Activated naive CD4-positive, alpha-beta T cell (primary cell): ENCODE results near the gene LAMC1.
"Not testable (repeated sequence)": the region's sequence is repeated elsewhere in the genome, so short reads cannot be mapped to it uniquely, and the experiment has no call there.

Experiments used
- DNase-seq, 4 experiments: peaks; one replicate each; lab custom pipeline; 2025; lab: John Stamatoyannopoulos, UW

LAMC1 gene

DNA sequence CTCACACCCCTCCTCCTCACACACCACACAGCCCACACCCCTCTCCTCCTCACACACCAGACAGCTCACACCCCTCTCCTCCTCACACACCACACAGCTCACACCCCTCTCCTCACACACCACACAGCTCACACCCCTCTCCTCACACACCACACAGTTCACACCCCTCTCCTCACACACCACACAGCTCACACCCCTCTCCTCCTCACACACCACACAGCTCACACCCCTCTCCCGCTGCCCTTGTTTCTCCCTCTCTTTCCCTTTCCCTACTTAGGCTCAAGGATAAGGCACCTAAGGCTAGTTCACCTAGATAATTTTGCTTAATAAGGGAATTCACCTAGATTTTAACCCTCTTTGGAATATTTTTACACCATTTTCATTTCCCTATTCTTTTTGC is 126.8 kb downstream of the LAMC1 start:
- not testable (repeated sequence) for DNase-seq

GRCh38 chr1:183150445-183150844 is 127.2 kb downstream of the LAMC1 start:
- DNase-seq = no peak

DNA sequence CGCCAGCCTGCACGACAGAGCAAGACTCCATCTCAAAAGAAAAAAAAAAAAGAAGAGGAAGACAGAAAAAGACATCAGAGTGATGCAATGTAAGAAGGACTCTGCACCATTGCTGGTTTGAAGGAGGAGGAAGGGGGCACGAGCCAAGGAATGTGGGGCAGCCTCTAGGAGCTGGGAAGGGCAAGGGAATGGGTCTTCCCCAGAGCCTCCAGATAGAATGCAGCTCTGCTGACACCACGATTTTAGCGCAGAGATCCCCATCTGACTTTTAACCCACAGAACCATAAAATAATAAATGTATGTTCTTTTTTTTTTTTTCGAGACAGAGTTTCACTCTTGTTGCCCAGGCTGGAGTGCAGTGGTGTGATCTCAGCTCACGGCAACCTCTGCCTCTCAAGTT is 129.0 kb downstream of the LAMC1 start:
- no peak for DNase-seq

GRCh38 chr1:183155939-183156338 is 132.7 kb downstream of the LAMC1 start:
- DNase-seq = no peak

- DNase-seq = no peak
These were observed 136.7 kb downstream of the LAMC1 start for GRCh38 chr1:183159960-183160359.

DNA sequence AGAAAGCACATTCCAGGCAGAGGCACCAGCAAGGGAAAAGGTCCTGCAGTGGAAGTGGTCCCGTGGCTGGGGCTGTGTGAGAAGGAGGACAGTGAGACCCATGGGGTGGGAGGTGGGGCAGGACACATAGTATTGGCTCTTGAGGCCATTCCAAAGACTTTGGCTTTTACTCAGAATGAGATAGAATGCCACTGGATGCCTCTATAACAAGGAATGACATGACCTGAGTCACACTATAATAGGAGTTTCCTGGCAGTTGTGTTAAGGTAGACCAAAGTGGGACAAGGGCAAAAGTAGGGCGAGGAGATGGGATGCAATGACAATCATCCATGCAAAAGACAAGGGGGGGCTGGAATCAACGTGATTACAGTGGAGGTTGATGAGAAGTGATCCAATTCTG is 138.2 kb downstream of the LAMC1 start:
- no peak for DNase-seq

GRCh38 chr1:183163316-183163715 is 140.1 kb downstream of the LAMC1 start:
- DNase-seq = no peak

- no peak for DNase-seq
These were observed 141.1 kb downstream of the LAMC1 start for GRCh38 chr1:183164340-183164739.

GRCh38 chr1:183164963-183165362 is 141.7 kb downstream of the LAMC1 start:
- no peak for DNase-seq

DNA sequence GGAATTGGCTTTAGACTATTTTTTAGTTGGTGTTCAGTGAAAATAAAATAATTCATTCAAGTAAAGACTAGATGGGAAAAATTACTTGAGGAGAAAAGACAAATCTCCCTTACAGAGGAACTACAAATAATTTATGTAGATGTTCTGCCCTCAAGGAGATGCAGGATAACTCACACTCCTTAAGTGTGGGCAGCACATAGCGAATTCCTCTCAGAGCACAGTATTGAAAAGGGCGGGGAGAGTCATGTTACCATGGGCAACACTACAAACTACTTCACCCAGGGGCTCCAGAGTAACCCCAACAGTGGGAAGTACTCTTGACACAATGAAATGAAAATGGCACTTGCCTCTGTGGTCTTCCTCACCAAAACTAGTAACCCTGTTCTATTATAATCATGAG is 142.2 kb downstream of the LAMC1 start:
- DNase-seq = no peak

DNA sequence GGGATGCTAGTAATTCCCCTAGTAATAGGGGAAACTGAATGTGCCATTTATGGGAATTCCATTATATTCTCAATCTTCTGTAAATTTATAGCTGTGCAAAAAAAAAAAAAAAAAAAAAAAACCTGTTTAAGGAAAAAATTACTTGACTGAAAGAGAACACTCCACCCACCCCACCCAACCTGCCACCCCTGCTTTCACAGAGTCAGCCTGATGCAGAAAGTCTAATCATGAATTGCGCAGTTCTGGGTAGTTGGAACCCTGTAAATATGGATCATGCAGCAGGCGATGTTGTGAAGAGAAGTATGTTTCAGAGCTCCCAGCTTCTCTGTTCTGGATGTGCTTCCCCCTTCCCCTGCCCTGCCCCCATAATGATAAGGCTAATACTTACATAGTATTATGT is 143.2 kb downstream of the LAMC1 start:
- no peak for DNase-seq

DNA sequence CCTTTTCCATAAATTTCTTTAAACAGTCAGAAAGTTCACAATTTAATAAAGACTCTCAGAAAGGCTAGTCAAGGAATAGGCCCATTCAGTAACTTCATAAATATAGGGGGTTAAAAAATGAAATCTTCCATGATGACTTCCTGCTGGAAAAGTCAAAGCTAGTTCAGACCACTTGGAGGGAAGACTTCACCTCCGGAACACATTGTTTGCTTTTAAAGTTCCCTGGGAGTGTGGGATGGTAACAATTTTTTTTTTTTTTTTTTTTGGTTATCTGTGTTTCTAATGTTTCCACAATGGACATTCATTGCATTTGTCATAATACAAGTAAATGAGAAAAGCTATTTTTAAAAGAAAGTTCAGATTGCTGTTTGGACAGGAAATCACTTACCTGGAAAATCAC is 144.5 kb downstream of the LAMC1 start:
- no peak for DNase-seq

- DNase-seq = no peak
These were observed 145.1 kb downstream of the LAMC1 start for GRCh38 chr1:183168308-183168707.

- no peak for DNase-seq
These were observed 150.6 kb downstream of the LAMC1 start for GRCh38 chr1:183173828-183174227.

- DNase-seq = no peak
These were observed 152.4 kb downstream of the LAMC1 start for GRCh38 chr1:183175631-183176030.

DNA sequence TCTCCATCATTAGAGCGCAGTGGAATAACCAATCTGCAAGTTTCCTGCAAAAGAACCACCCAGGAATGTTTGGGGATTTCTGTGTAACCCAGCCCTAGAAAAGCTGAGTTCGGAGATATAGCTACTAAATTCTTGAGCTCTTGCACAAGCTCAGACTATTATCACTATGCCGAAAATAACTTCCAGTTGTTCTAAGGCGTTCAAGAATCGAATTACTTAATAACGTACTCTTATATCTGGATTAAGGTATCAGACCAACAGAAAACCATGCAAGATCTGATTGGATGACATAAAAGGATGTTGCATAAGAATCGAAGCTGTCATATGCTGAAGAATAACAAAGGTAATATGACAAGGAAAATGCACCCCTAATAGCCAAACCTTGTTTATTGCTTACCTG is 155.3 kb downstream of the LAMC1 start:
- no peak for DNase-seq

DNA sequence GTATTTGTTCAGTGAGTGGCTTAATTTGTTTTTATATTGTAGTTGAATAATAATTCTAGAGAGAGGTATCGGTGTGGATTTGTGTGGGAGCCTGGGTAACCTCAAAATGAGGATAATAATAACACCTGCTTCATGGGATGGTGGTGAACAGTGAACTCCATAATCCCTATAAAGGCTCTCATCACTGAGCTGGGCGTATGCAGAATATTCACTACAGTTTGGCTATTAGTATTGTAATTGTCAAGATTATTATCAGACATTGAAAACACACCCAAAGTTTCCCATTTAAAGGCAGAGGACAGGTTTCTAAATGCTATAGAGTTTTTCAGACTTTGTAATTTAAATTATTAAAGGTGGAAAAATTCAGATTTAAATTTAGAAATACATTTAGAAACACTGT is 155.8 kb downstream of the LAMC1 start:
- DNase-seq = no peak

DNA sequence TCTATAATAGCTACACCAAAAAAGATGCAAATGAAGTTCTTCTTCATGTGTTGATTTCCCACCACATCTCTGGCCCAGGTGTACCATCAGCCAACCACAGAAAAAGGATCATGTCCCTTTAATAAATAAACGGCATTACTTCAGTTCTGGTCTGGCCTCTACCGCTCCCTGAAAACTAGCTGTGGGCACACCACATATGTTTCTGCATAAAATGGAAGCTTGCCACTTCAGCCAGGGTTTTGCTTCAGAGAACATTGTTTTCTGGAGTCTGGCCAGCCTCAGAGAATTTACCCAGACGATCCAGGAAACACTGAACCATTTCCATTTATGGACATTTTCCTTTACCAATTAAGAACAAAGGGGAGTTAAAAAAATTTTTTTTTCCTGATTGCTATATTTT is 157.0 kb downstream of the LAMC1 start:
- DNase-seq = no peak

DNA sequence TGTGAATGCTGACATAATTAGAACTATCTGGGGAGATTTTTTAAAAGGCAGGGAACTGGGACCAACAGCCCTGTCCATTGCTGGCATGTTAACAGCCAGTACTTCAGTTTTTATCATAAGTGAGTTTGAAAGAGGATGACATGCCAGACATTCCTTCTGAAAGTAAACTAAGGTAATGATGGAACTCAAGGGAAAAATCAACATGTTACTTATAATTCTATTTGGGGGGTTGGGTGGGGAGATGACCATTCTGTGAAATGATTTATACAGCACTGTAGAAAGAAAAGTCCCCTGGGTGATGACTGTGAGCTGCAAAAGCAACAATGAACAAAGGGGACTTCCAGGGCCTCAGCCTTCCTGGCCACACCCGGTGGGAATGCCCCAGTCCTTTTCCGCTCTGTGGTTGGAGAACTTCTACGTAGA is 157.4 kb downstream of the LAMC1 start:
- no peak for DNase-seq

DNA sequence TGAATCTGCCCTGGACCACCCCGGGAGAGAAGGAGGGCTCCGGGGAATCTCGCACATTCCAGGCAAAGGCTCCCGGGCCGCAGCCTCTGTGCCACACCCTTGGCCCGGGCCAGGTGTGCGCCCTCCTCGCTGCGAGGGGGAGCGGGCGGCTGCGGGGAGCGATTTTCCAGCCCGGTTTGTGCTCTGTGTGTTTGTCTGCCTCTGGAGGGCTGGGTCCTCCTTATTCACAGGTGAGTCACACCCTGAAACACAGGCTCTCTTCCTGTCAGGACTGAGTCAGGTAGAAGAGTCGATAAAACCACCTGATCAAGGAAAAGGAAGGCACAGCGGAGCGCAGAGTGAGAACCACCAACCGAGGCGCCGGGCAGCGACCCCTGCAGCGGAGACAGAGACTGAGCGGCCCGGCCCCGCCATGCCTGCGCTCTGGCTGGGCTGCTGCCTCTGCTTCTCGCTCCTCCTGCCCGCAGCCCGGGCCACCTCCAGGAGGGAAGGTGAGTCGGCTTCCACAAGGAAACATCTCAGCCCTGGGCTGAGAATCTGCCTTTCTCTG is 162.8 kb downstream of the LAMC1 start, which contains the start of gene LAMC2:
LAMC2 (plus strand) TSS at position 324 of the 550 bp plus-strand sequence; CDS start at position 413, 89 bp downstream.
- DNase-seq = no peak

DNA sequence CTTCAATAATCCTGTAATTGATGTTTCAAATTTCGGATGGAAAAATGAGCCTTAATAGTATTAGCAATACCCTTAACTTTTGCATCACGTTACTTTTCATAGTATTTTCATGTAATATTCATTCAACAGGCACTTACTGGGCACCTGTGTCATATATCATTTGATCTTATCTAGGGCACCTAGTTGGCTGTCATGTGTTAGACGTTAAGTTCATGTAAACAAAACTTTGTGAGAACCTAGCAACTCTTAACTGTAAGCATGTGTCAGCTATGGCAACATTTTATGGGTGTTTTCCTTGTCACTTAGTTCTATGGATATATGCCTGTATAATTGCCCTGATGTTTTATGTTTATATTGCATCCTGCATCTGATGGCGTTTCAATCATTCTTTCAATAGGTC is 163.6 kb downstream of the LAMC1 start:
- DNase-seq = no peak

- no peak for DNase-seq
These were observed 165.0 kb downstream of the LAMC1 start for GRCh38 chr1:183188240-183188639.

DNA sequence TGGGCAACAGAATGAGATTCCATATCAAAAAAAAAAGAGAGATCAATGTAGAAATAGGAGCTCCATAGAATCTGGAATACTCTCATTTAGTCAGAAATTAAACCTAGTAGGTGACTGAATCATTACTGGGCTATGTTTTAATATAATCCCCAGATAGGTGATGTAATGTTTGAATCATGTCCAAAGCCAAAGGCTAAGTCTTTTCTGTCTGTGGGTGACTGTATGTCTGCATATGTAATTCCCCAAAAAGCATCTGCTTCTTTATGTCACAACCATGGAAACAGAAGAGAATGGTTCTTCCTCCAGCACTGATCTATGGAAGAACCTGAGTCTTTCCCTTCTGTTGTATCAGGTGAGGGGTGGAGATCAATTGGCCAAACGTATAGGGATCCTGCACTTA is 168.6 kb downstream of the LAMC1 start:
- no peak for DNase-seq

DNA sequence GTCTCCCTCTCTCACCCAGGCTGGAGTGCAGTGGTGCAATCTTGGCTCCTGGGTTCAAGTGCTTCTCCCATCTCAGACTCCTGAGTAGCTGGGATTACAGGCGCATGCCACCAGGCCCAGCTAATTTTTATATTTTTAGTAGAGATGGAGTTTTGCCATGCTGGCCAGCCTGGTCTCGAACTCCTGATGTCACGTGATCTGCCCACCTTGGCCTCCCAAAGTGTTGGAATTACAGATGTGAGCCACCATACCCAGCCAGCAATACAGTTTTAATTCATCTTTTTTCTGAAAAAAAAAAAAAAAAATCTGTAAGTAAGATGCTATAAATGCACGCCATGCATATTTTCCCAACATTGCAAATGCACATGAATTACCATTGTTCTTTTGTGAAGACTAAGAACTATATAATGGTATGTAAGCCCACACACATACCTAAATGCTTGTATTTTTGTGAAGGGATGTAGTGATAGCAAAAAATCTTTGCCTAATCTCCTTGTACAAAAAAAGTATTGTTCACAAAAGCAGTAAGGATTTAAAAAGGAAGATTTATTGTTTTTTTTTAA is 170.8 kb downstream of the LAMC1 start:
- DNase-seq = no peak
